K562 (cell line): Measurements from ENCODE around the gene ABAT. TPM values are rescaled to one million over a fixed set of nuclear protein-coding genes. Genes with fewer than 3 reads are reported as not detected.

Source experiments
- BCOR ChIP-seq: fragments of 450-650 bp; IDR thresholded peaks from 2 replicates; pipeline ENCODE4 v1.6.1; 2016
- CBFA2T3 ChIP-seq: fragments of 450-650 bp; IDR thresholded peaks from 2 replicates; pipeline ENCODE4 v1.6.1; 2017
- CBX8 ChIP-seq: fragments of 200-600 bp; sonication (generic); IDR thresholded peaks from 2 replicates; pipeline ENCODE4 v1.6.1; 2012; ENCODE audit warnings: borderline replicate concordance, mixed run types, low read depth, mild to moderate bottlenecking, moderate library complexity, mixed read lengths, low read length, control low read depth, inconsistent platforms; ENCODE audit not compliant: poor library complexity, severe bottlenecking; ENCODE audit errors: extremely low read depth
- CREB1 ChIP-seq, 2 experiments: sonication (generic) in 1 of 2; formaldehyde crosslinking in 1 of 2; IDR thresholded peaks; 2 replicates each; pipeline versions ENCODE4 v1.6.1 to v1.8.0; 2012 to 2022; ENCODE audit warnings: inconsistent platforms in 1 of 2, mild to moderate bottlenecking in 1 of 2, missing genetic modification reagents in 1 of 2, moderate library complexity in 1 of 2
- CREB3L1 ChIP-seq: fragments of 450-650 bp; IDR thresholded peaks from 2 replicates; pipeline ENCODE4 v1.6.1; 2014; ENCODE audit warnings: low read depth, mild to moderate bottlenecking, moderate library complexity, borderline replicate concordance
- DEAF1 ChIP-seq: fragments of 450-650 bp; formaldehyde crosslinking; IDR thresholded peaks from 2 replicates; pipeline ENCODE4 v1.4.0; 2020; ENCODE audit warnings: mild to moderate bottlenecking, moderate library complexity
- ESRRA ChIP-seq: fragments of 450-650 bp; IDR thresholded peaks from 2 replicates; pipeline ENCODE4 v1.6.1; 2014; ENCODE audit warnings: low read depth, mild to moderate bottlenecking, moderate library complexity, borderline replicate concordance
- ETV1 ChIP-seq: fragments of 450-650 bp; conservative IDR thresholded peaks from 2 replicates; pipeline ENCODE4 v1.6.1; 2016; ENCODE audit warnings: missing genetic modification characterization, control low read depth, low read depth, missing compliant biosample characterization
- FOXA3 ChIP-seq, 2 experiments: fragments of 450-650 bp in 1 of 2; sonication (generic) in 1 of 2; formaldehyde crosslinking; IDR thresholded peaks in 1 of 2; conservative IDR thresholded peaks in 1 of 2; 2 replicates each; pipeline versions ENCODE4 v1.4.0 to v1.8.0; 2020 to 2022; ENCODE audit warnings: mild to moderate bottlenecking in 2 of 2, missing genetic modification reagents in 1 of 2
- HCFC1 ChIP-seq: IDR thresholded peaks from 2 replicates; pipeline ENCODE4 v1.6.1; 2012; ENCODE audit warnings: low read depth, low read length, improper control_type of control experiment
- JUN ChIP-seq, 2 experiments: sonication (generic) in 1 of 2; formaldehyde crosslinking in 1 of 2; IDR thresholded peaks; 2 replicates each; pipeline versions ENCODE4 v1.6.1 to v1.8.0; 2012 to 2022; ENCODE audit warnings: borderline replicate concordance in 2 of 2, mild to moderate bottlenecking in 2 of 2, improper control_type of control experiment in 1 of 2, low read depth in 1 of 2, low read length in 1 of 2, missing genetic modification reagents in 1 of 2
- MAFG ChIP-seq: fragments of 450-650 bp; conservative IDR thresholded peaks from 2 replicates; pipeline ENCODE4 v1.6.1; 2016; ENCODE audit warnings: missing genetic modification characterization, missing compliant biosample characterization
- NELFE ChIP-seq: IDR thresholded peaks from 2 replicates; pipeline ENCODE4 v1.6.1; 2011; ENCODE audit warnings: mild to moderate bottlenecking; ENCODE audit not compliant: insufficient read depth, insufficient read length
- NUFIP1 ChIP-seq: fragments of 450-650 bp; IDR thresholded peaks from 2 replicates; pipeline ENCODE4 v1.6.1; 2018; ENCODE audit not compliant: partially characterized antibody
- POLR2A ChIP-seq: fragments of 450-650 bp; conservative IDR thresholded peaks from 2 replicates; pipeline ENCODE4 v1.6.1; 2016
- RCOR1 ChIP-seq, 2 experiments: IDR thresholded peaks; 2 replicates each; pipeline ENCODE4 v1.6.1; 2012; ENCODE audit warnings: low read depth in 2 of 2, low read length in 2 of 2, borderline replicate concordance in 1 of 2, improper control_type of control experiment in 1 of 2
- SMAD2 ChIP-seq: fragments of 150-350 bp; IDR thresholded peaks from 2 replicates; pipeline ENCODE4 v1.6.1; 2014; ENCODE audit warnings: low read depth, mild to moderate bottlenecking, low read length
- ZNF184 ChIP-seq: sonication (generic); formaldehyde crosslinking; IDR thresholded peaks from 2 replicates; pipeline ENCODE4 v1.5.0; 2020; ENCODE audit warnings: missing genetic modification reagents
- ZNF23 ChIP-seq: fragments of 250-450 bp; sonication (Bioruptor Pico); IDR thresholded peaks from 2 replicates; pipeline ENCODE4 v1.4.0; 2020; ENCODE audit warnings: mild to moderate bottlenecking
- ZNF644 ChIP-seq: fragments of 200-800 bp; sonication (Bioruptor generic); IDR thresholded peaks from 2 replicates; pipeline ENCODE4 v1.6.1; 2016; ENCODE audit warnings: low read depth, missing genetic modification characterization, missing compliant biosample characterization
- polyA plus RNA-seq, 8 experiments: library from polyadenylated mRNA; depleted of rRNA in 4 of 8; stranded (reverse) in 5 of 8; unstranded in 3 of 8; fragments of >200 nt; fragmentation: Nextera tagmentation in 2 of 8; fragmentation: Illumina TruSeq in 1 of 8; extraction: Ambion mirVana in 2 of 8; extraction: Trizol in 1 of 8; gene quantifications; 2 replicates each; pipeline versions ENCODE4 v1.2.1 to v1.2.3, GENCODE V29; 2011 to 2014; ENCODE audit warnings: inconsistent platforms in 1 of 8, missing spikeins in 1 of 8
- total RNA-seq, 7 experiments: library from RNA; depleted of rRNA in 6 of 7; stranded (reverse); fragments of >200 nt in 6 of 7; fragmentation: Illumina TruSeq in 2 of 7; extraction: Trizol in 2 of 7; gene quantifications; 2 replicates each; pipeline versions ENCODE4 v1.2.1 to v1.2.3, GENCODE V29; 2011 to 2021; ENCODE audit warnings: low replicate concordance in 1 of 7
- TF ChIP-seq, protein P1 (sequence below): fragments of 450-650 bp; IDR thresholded peaks from 2 replicates; pipeline ENCODE4 v1.6.1; 2016; ENCODE audit warnings: mild to moderate bottlenecking

Gene ABAT
- total and polyA plus RNA-seq, 9 of the 15 experiments (the other 6 are each of a cell fraction or from before 2014, with no cell fraction given), result 0.01 to 0.49 (median 0.10) TPM

GRCh38 chr16:8797364-8798173, 123.2 kb downstream of the ABAT start, which contains the start of the genes PMM2 and TMEM186 (continued):
- TF ChIP-seq DEAF1 (CRISPR knock-in tag), result no peak
- peak in 1 of 2 experiments; percentile 31; a peak in 1 of 4 replicates for TF ChIP-seq FOXA3 (CRISPR knock-in tag; conservative IDR thresholded peaks at IDR 0.05 in 1 of 2, IDR thresholded peaks at IDR 0.05 in 1 of 2)
- no peak for TF ChIP-seq BCOR
- TF ChIP-seq HCFC1, result peak; percentile 94
- TF ChIP-seq ZNF184 (CRISPR knock-in tag), result no peak
- TF ChIP-seq POLR2A, result peak; percentile 92
- peak; percentile 64; the same call in 1 of the 2 replicates for TF ChIP-seq JUN (IDR thresholded peaks at IDR 0.05; ENCODE audit: borderline replicate concordance, low read depth, low read length)
- TF ChIP-seq JUN (CRISPR knock-in tag; IDR thresholded peaks at IDR 0.05; ENCODE audit: borderline replicate concordance), result 0 out of 2 replicates have a peak, but pooled peaks have one; percentile 91
- TF ChIP-seq SMAD2, result no peak
- TF ChIP-seq CREB1 (IDR thresholded peaks at IDR 0.05), result peak; percentile 47; the same call in 1 of the 2 replicates
- TF ChIP-seq CREB1 (CRISPR knock-in tag; IDR thresholded peaks at IDR 0.05), result peak; percentile 77
- peak; percentile 66; the same call in 1 of the 2 replicates for TF ChIP-seq ESRRA
- TF ChIP-seq ETV1 (tag), result peak; percentile 68
- TF ChIP-seq MAFG (tag), result no peak
- TF ChIP-seq RCOR1 (IDR thresholded peaks at IDR 0.05; ENCODE audit: borderline replicate concordance in 1 of 2, low read depth in 2 of 2, low read length in 2 of 2), result no peak
- peak; percentile 99 for TF ChIP-seq CREB3L1
- no peak for TF ChIP-seq NUFIP1
- TF ChIP-seq ZNF23, result no peak
- TF ChIP-seq CBX8, result no peak
- TF ChIP-seq ZNF644 (tag), result no peak
- TF ChIP-seq, protein P1, sequence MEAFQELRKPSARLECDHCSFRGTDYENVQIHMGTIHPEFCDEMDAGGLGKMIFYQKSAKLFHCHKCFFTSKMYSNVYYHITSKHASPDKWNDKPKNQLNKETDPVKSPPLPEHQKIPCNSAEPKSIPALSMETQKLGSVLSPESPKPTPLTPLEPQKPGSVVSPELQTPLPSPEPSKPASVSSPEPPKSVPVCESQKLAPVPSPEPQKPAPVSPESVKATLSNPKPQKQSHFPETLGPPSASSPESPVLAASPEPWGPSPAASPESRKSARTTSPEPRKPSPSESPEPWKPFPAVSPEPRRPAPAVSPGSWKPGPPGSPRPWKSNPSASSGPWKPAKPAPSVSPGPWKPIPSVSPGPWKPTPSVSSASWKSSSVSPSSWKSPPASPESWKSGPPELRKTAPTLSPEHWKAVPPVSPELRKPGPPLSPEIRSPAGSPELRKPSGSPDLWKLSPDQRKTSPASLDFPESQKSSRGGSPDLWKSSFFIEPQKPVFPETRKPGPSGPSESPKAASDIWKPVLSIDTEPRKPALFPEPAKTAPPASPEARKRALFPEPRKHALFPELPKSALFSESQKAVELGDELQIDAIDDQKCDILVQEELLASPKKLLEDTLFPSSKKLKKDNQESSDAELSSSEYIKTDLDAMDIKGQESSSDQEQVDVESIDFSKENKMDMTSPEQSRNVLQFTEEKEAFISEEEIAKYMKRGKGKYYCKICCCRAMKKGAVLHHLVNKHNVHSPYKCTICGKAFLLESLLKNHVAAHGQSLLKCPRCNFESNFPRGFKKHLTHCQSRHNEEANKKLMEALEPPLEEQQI, result no peak
- no peak for TF ChIP-seq CBFA2T3
- no peak for TF ChIP-seq NELFE
